ENCODE results near the gene PLAU.

- TF ChIP-seq CTCF (IDR thresholded peaks at IDR 0.05 in 4 of 5, conservative IDR thresholded peaks at IDR 0.05 in 1 of 5) (no peak), POLR2A (IDR thresholded peaks at IDR 0.05) (no peak)
These were observed 18.5 kb upstream of the PLAU start for GRCh38 chr10:73892310-73893030.

All from gastrocnemius medialis (tissue), 4 donors.